GM19238 (cell line): ENCODE results near the gene TMEM92.
"Not testable (repeated sequence)": the region's sequence is repeated elsewhere in the genome, so short reads cannot be mapped to it uniquely, and the experiment has no call there.

Experiments
- DNase-seq: peaks from one replicate; pipeline ENCODE4 v3.0.0; 2011; ENCODE audit warnings: low spot score; ENCODE audit not compliant: insufficient read length

TMEM92 gene

DNA sequence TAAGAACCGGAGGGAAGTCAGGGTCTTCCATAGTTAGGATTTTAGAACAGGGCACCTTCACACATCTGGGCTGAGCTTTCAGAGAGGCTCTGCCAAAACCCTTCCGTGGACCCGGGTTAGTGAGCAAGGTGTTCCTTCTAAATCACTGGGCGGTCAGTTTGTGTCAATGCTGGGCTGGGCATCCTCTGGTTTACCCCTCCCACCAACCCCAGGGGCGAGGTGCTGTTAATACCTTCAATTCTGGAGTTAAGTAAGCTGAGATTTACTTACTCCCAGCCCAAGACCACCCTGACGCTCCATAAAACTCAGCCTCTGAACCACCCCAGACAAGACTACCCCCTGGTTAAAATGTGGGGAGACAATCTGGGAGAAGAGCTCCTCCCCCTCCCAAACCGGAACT, 1.0 kb downstream of the TMEM92 start:
- no peak for DNase-seq

GRCh38 chr17:50276588-50277356, 2.5 kb downstream of the TMEM92 start:
- DNase-seq = no peak

- no peak for DNase-seq
Measured at GRCh38 chr17:50277357-50277754, 3.1 kb downstream of the TMEM92 start.

- no peak for DNase-seq
Measured at GRCh38 chr17:50278526-50279180, 4.4 kb downstream of the TMEM92 start.

- no peak for DNase-seq
Measured at GRCh38 chr17:50279181-50279526, 4.9 kb downstream of the TMEM92 start.

DNA sequence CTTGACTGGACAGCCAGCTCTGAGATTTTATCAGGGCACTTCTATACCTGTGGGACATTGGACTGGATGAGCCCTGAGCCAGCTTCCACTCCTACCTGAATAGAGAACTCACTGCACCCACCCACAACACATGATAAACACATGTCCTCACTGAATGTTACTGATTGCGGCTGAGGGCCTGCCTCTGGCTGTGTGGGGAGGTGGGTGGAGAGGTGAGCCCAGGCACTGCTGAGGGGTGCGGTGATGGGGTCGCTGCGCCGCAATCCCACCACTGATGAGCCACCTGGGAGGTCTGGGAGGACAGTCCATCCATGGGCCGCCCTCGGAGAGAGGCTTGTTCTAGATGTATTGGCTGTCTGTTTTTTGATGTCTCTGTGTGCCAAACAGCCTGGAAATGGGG, 5.4 kb downstream of the TMEM92 start:
- no peak for DNase-seq

GRCh38 chr17:50280068-50280467, 5.8 kb downstream of the TMEM92 start:
- no peak for DNase-seq

DNA sequence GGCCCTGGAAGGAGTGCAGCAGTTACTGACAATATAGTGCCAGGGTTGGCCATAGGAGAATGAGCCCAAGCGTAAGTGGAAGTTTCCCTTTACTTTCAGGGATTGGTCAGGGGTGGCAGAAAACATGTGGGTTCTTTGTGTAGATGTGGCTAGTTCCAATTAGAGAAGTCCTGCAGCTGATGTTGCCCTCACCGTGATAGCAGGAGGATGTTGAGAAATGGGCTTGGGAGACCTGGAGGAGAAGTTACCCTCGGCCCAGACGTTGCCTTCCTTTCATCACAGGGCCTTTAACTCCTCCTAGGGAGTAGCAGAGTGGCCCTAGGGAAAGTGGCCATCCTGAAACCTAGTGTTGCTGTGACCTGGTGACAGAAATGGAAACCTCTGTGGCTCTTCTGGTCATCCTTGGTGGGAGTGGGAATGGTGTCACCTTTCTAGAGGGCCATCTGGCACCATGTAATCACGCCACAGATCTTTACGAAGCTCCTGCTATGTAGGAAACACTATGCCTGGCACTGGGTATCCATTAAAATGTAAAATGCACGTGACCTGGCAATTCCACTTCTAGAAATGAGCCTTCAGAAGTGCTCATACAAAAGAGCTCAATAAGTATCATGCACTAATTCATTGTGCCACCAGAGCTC, 6.7 kb downstream of the TMEM92 start:
- DNase-seq = no peak

DNA sequence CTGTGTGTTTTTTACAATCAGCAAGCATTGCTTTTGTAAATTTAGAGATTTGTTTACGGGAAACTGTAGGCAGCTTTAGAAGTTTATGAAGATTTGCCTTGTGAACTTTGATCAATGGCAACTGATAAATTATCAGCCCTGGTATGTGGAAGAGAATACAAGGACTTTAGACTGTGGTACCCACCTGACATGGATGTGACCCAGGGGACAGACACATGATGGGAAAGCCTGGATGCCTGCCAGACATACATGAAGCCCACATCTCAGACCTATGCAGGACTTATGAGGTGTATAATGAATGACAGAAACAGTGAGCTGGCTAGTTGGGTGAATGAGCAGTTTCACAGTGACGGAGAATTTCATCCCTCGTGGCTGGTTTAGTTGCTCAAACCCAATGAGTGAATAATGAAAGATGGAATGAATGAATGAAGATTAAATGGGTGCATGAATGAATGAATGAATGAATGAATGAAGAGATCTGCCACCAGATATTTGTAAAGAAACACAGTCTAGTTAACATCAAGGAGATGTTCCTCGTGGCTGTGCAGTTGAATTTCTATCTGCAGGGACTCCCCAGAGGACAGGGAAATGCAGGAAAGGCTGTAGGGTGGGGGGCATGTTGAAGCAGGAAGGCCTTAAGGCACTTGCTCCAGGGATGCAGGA, 7.6 kb downstream of the TMEM92 start:
- no peak for DNase-seq

DNA sequence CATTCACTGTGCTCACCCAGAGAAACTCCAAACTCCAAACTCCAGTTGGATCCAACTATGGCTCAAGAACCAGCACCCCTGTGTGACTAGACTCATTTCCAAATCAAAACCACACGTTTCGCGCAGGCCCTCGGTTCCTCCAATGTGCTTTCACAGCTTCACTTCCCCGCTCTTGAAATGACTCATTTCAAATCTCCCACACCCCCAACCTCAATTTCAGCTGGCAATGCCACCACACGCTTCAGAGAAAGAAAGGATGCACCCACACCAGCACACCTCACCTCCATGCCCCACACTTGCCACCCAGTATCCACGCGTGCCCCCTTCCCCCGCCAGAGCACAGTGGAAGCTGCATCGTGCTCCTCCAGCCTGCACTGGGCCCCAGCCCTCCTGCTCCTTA, 9.0 kb downstream of the TMEM92 start:
- no peak for DNase-seq

- no peak for DNase-seq
Measured at GRCh38 chr17:50283714-50284113, 9.4 kb downstream of the TMEM92 start.

- no peak for DNase-seq
Measured at GRCh38 chr17:50285941-50286340, 11.7 kb downstream of the TMEM92 start.

DNA sequence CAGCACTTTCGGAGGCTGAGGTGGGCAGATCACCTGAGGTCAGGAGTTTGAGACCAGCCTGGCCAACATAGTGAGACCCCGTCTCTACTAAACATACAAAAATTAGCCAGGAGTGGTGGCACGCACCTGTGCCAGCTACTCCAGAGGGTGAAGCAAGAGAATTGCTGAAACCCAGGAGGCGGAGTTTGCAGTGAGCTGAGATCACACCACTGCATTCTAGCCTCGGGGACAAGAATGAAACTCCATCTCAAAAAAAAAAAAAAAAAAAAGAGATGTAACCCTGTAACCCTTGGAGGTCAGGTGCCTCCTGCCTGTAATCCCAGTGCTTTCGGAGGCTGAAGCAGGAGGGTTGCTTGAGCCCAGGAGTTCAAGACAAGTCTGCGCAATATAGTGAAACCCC, 13.0 kb downstream of the TMEM92 start:
- not testable (repeated sequence) for DNase-seq

DNA sequence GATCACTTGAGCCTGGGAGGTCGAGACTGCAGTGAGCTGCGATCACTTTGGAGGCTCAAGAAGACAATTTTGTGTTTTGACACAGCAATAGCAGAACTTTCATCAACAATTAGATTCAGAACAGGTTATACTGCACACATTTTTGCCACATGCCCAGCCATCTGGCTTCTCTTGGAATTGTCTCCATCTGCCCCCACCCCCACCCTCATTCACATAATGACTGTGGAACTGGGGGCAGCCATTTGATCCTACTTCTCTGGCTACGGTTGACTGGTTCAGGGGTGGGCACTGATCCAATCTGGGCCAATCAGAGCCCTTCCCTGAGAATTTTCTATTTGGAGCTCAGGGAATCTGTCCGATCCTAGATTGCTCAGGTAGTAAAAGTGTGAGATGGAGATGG, 14.0 kb downstream of the TMEM92 start:
- DNase-seq = no peak

GRCh38 chr17:50289278-50289677, 15.0 kb downstream of the TMEM92 start:
- DNase-seq = no peak

DNA sequence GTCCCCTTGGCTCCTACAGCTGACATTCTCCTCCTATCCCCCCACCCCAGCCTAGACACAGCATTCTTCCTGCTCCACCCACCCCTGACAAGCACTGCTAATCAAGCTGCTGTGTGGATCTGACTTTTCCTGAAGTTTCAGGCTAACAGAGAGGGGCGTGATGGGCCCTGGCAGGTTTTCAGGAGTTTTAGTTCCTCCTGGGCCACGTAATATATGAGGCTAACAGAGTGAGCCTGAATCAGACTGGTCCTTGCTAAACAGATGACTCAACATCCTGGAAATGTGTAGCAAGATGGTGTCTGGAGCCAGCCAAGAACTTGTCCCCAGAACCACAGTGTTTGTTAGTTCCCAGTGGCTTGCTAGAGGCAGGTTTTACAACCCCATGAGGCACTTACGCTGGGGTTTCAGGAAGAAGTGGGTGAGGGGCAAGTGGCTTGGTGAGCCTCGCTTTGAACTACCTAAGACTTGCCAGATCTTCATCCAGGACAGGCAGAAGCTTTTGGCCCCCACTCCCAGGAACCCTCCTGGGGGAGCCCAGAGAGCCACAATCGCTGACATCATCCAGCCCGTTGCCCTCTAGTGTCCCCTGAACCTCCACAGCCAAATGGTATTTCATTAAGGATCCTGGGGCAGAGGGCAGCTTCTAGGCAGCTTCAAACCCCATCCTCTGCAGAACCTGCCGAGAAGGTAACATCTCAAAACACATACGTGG, 15.9 kb downstream of the TMEM92 start:
- no peak for DNase-seq

DNA sequence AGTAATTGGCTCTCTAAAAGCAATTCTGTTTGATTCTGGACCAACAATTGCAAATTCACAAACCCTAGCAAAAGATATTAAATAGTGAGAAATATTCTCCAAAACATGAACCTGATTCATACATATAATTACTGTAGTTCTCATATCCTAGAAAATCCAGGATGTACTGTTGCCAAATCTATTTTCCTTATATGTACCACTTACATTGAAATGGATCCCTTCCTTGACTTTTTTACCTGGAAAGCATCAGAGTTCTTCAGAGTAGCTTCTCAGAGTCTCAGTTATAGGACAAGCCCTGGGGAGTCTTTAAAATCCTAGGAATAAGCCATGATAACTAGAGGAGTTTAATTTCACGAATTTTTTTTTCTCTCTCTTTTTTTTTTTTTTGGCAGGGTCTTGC, 16.7 kb downstream of the TMEM92 start:
- DNase-seq = no peak

GRCh38 chr17:50292465-50292864, 18.2 kb downstream of the TMEM92 start:
- no peak for DNase-seq

DNA sequence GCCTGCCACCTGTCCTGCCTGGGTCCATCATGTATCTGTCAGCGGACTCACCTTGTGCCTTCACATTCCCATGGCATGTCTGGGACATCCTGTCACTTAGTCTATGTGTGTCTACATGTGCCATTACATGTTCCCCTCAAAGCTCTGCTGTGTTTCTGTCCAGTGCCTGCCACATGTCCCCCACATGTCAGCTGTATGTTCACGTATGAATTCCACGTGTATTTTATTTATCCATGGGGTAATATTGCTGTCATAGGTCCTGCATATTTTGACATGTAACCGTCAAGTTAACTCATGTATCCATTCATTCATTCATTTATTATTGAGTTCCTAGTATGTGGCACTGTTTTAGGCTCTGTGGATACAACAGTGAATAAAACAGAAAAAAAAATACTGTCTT, 20.8 kb downstream of the TMEM92 start:
- DNase-seq = no peak

DNA sequence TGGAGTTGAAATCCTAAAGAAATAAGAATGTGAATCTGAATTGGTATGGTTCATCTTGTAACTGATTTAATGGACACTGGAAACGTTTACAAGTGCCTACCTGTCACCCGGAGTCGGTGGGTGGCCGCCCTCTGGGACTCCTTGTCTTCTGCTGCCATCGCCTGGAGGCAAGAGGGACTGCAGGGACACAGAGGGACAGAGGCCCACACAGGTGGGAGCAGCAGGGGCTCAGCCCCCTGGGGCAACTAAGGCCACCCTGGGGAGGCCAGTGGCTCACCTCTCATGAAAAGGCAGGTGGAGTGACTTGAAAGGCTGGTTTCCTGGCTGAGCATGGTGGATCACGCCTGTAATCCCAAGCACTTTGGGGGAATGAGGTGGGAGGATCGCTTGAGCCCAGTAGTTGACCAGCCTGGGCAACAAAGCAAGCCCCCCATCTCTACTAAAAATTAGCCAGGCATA, 23.2 kb downstream of the TMEM92 start:
- DNase-seq = peak; percentile 76

GRCh38 chr17:50298018-50298417, 23.8 kb downstream of the TMEM92 start:
- no peak for DNase-seq
